ENCODE measurements around the gene C2.
"Not testable (repeated sequence)": the region's sequence is repeated elsewhere in the genome, so short reads cannot be mapped to it uniquely, and the experiment has no call there.

The C2 gene

GRCh38 chr6:31927863-31928671 lies 550 bp downstream of the C2 start:
- DNase-seq (ENCODE audit: low read depth in 2 of 2) = no peak

- DNase-seq (ENCODE audit: low read depth in 2 of 2) = no peak
Measured at GRCh38 chr6:31928672-31928939, 1.1 kb downstream of the C2 start.

- no peak for DNase-seq (ENCODE audit: low read depth in 2 of 2)
Measured at GRCh38 chr6:31930962-31931361, 3.4 kb downstream of the C2 start.

GRCh38 chr6:31932137-31932536 lies 4.6 kb downstream of the C2 start:
- not testable (repeated sequence) for DNase-seq (ENCODE audit: low read depth in 2 of 2)

- no peak for DNase-seq (ENCODE audit: low read depth in 2 of 2)
Measured at GRCh38 chr6:31933537-31933936, 6.0 kb downstream of the C2 start.

- no peak for DNase-seq (ENCODE audit: low read depth in 2 of 2)
Measured at GRCh38 chr6:31935021-31935420, 7.5 kb downstream of the C2 start.

GRCh38 chr6:31935823-31936222 lies 8.3 kb downstream of the C2 start:
- DNase-seq (ENCODE audit: low read depth in 2 of 2) = no peak

- no peak for DNase-seq (ENCODE audit: low read depth in 2 of 2)
Measured at GRCh38 chr6:31940256-31940664, 12.7 kb downstream of the C2 start.

GRCh38 chr6:31943742-31944141 lies 16.2 kb downstream of the C2 start:
- no peak for DNase-seq (ENCODE audit: low read depth in 2 of 2)

GRCh38 chr6:31945154-31945506 lies 17.6 kb downstream of the C2 start:
- no peak for DNase-seq (ENCODE audit: low read depth in 2 of 2)

- DNase-seq (ENCODE audit: low read depth in 2 of 2) = no peak
Measured at GRCh38 chr6:31945507-31946369, 18.2 kb downstream of the C2 start, which contains the start of gene CFB. TSS of gene CFB (plus strand) at chr6:31946095. CDS start at chr6:31946222, 127 bp downstream.

GRCh38 chr6:31946370-31946885 lies 18.9 kb downstream of the C2 start:
- DNase-seq (ENCODE audit: low read depth in 2 of 2) = no peak

- DNase-seq (ENCODE audit: low read depth in 2 of 2) = no peak
Measured at GRCh38 chr6:31947070-31947675, 19.7 kb downstream of the C2 start.

GRCh38 chr6:31947864-31948263 lies 20.3 kb downstream of the C2 start:
- DNase-seq (ENCODE audit: low read depth in 2 of 2) = no peak

GRCh38 chr6:31948306-31948705 lies 20.8 kb downstream of the C2 start:
- no peak for DNase-seq (ENCODE audit: low read depth in 2 of 2)

GRCh38 chr6:31948753-31949413 lies 21.4 kb downstream of the C2 start:
- no peak for DNase-seq (ENCODE audit: low read depth in 2 of 2)

GRCh38 chr6:31949926-31950548 lies 22.5 kb downstream of the C2 start:
- DNase-seq (ENCODE audit: low read depth in 2 of 2) = no peak

- DNase-seq (ENCODE audit: low read depth in 2 of 2) = no peak
Measured at GRCh38 chr6:31952140-31952805, 24.8 kb downstream of the C2 start.

- no peak for DNase-seq (ENCODE audit: low read depth in 2 of 2)
Measured at GRCh38 chr6:31952890-31953289, 25.4 kb downstream of the C2 start.

GRCh38 chr6:31954511-31954910 lies 27.0 kb downstream of the C2 start:
- no peak for DNase-seq (ENCODE audit: low read depth in 2 of 2)

- DNase-seq (ENCODE audit: low read depth in 2 of 2) = no peak
Measured at GRCh38 chr6:31956796-31957195, 29.3 kb downstream of the C2 start.

Measured in stimulated activated CD8-positive, alpha-beta memory T cell treated with anti-CD3 and anti-CD28 coated beads, Interleukin-7, amount 100 ng/mL, for 1 hour (primary cell).